GM12891 (cell line): Measurements from ENCODE around the gene CALCOCO1.

Experiments used
- POLR2A ChIP-seq: IDR thresholded peaks from 2 replicates; pipeline ENCODE4 v1.6.1; 2011; ENCODE audit warnings: low read depth, low read length, control low read depth
- TAF1 ChIP-seq: IDR thresholded peaks from 2 replicates; pipeline ENCODE4 v1.6.1; 2011; ENCODE audit warnings: low read depth, low read length, control low read depth

DNA sequence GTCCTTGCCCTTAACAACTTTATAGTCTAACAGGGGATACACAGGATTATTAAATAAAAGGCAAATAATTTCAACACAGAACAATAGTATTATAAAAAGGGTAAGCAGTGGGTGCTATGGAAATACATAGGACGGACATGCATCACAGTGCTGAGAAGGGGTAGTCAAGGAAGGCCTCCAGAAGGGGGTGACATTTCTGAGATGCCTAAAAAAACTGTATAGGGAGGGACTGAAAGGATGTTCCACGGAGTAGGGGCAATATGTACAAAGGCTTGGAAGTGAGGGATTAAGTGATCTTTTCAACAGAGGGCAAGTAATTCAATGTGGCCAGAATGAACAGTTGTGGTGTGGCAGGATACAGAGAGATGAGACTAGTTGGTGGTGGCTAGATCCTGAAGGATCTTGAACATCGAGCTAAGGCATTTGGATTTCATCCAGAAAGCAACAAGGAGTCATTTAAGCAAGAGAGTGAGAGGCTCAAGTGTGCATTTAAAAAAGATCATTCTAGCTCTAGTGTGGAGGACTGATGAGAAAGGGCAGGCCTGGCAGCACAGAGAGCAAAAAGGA, 42.5 kb downstream of the CALCOCO1 start:
- TF ChIP-seq POLR2A (no peak), TAF1 (no peak)
